ENCODE data around the gene BEST2.

The BEST2 gene

GRCh38 chr19:12801466-12802266 lies 50.1 kb downstream of the BEST2 start, which contains the start of the genes PRDX2 and THSD8:
TSS of gene PRDX2 (minus strand) at chr19:12801800. CDS start at chr19:12801261, 539 bp downstream.
TSS of gene THSD8 (plus strand) at chr19:12802069. CDS start at chr19:12802072, 3 bp downstream.
- peak; percentile 92 for DNase-seq

- no peak for DNase-seq
Measured at GRCh38 chr19:12802267-12803106, 50.9 kb downstream of the BEST2 start.

- DNase-seq, result no peak
Measured at GRCh38 chr19:12804051-12804450, 52.5 kb downstream of the BEST2 start.

- peak; percentile 95 for DNase-seq
Measured at GRCh38 chr19:12806242-12807081, 54.9 kb downstream of the BEST2 start, which contains the start of gene RNASEH2A. TSS of gene RNASEH2A (plus strand) at chr19:12806584. CDS start at chr19:12806674, 90 bp downstream.

Measured in DMS53 (cell line).